Endothelial cell of umbilical vein (primary cell): ENCODE measurements around the gene CAV2. TPM values are rescaled to one million over a fixed set of nuclear protein-coding genes. Genes with fewer than 3 reads are reported as not detected.
A peak's percentile ranks its signal among the peaks of the same experiment; 100 is the strongest.

Experiments used
- BruUV-seq: library from RNA; stranded (reverse); fragments of 400-500 nt; replicated peaks from 2 replicates; lab custom pipeline; 2021; lab: Mats Ljungman, UMichigan
- CTCF ChIA-PET: fragments of 300-600, 350-600 bp; sonication (Branson Sonifier 250); formaldehyde crosslinking; loops from one replicate; lab custom pipeline; 2021; ENCODE audit warnings: antibody characterized with exemption, inconsistent platforms; lab: Charles Lee
- POLR2A ChIA-PET: fragments of 300-600, 350-600 bp; sonication (Branson Sonifier 250); formaldehyde crosslinking; loops from one replicate; lab custom pipeline; 2021; ENCODE audit warnings: antibody characterized with exemption, inconsistent platforms; lab: Charles Lee
- DNase-seq: peaks from one replicate; pipeline ENCODE4 v3.0.0-alpha.2; 2011; ENCODE audit warnings: low read depth, low spot score
- FAIRE-seq: peaks from 2 replicates; lab custom pipeline; 2011; peaks lifted over from hg19 to GRCh38; lab: Jason Lieb, UNC
- H2AFZ ChIP-seq: 2 replicates; pipeline ENCODE4 v1.6.0; 2012; ENCODE audit warnings: low read depth, low read length, control low read depth, inconsistent platforms
- H3K27ac ChIP-seq: 2 replicates; pipeline ENCODE4 v1.5.1; 2011; ENCODE audit warnings: low read depth, mild to moderate bottlenecking, control low read depth, low read length, moderate library complexity; ENCODE audit not compliant: insufficient read depth
- H3K27me3 ChIP-seq, 2 experiments: 2 replicates each; pipeline versions ENCODE4 v1.6.0 to v1.6.1; 2011; ENCODE audit warnings: low read length in 2 of 2, mixed read lengths in 1 of 2; ENCODE audit not compliant: control insufficient read depth in 2 of 2, insufficient read depth in 2 of 2
- H3K36me3 ChIP-seq, 2 experiments: 2 replicates in 1 of 2; 3 replicates in 1 of 2; pipeline ENCODE4 v1.5.1; 2011; ENCODE audit warnings: low read length in 2 of 2, mild to moderate bottlenecking in 1 of 2, moderate library complexity in 1 of 2; ENCODE audit not compliant: control insufficient read depth in 2 of 2, insufficient read depth in 2 of 2; ENCODE audit errors: extremely low read depth in 1 of 2
- H3K4me1 ChIP-seq: 3 replicates; pipeline ENCODE4 v1.5.1; 2011; ENCODE audit warnings: mild to moderate bottlenecking, low read length; ENCODE audit not compliant: control insufficient read depth, insufficient read depth; ENCODE audit errors: extremely low read depth
- H3K4me2 ChIP-seq: 2 replicates; pipeline ENCODE4 v1.6.1; 2011; ENCODE audit warnings: low read length, control low read depth, mixed read lengths; ENCODE audit not compliant: insufficient read depth
- H3K4me3 ChIP-seq, 3 experiments: fragments of 200-600 bp in 1 of 3; sonication (generic), shearing (Covaris generic) in 1 of 3; replicated peaks in 1 of 3; 2 replicates each; pipeline ENCODE4 v1.5.1; 2011 to 2016; ENCODE audit warnings: control low read depth in 3 of 3, low read length in 3 of 3, mild to moderate bottlenecking in 2 of 3, inconsistent platforms in 1 of 3, low read depth in 1 of 3, moderate library complexity in 1 of 3; ENCODE audit not compliant: insufficient read depth in 1 of 3
- H3K79me2 ChIP-seq: 2 replicates; pipeline ENCODE4 v1.6.0; 2012; ENCODE audit warnings: low read length, inconsistent platforms; ENCODE audit not compliant: control insufficient read depth, insufficient read depth
- H3K9ac ChIP-seq: replicated peaks from 2 replicates; pipeline ENCODE3; 2011; ENCODE audit warnings: low read length, control low read depth; ENCODE audit not compliant: insufficient read depth; ENCODE audit errors: extremely low read depth
- H3K9me1 ChIP-seq: replicated peaks from 3 replicates; pipeline ENCODE4 v1.6.0; 2011; ENCODE audit warnings: mild to moderate bottlenecking, low read length; ENCODE audit not compliant: control insufficient read depth, insufficient read depth; ENCODE audit errors: extremely low read depth
- H3K9me3 ChIP-seq: replicated peaks from 2 replicates; pipeline ENCODE4 v1.5.1; 2012; ENCODE audit warnings: low read length, inconsistent platforms; ENCODE audit not compliant: control insufficient read depth, insufficient read depth
- H4K20me1 ChIP-seq: replicated peaks from 2 replicates; pipeline ENCODE3; 2011; ENCODE audit warnings: mild to moderate bottlenecking, low read length; ENCODE audit not compliant: control insufficient read depth, insufficient read depth; ENCODE audit errors: extremely low read depth
- EZH2 ChIP-seq: IDR thresholded peaks from 2 replicates; pipeline ENCODE4 v1.6.1; 2012; ENCODE audit warnings: borderline replicate concordance, low read depth, mild to moderate bottlenecking, moderate library complexity, low read length, inconsistent platforms; ENCODE audit not compliant: severe bottlenecking
- FOS ChIP-seq: IDR thresholded peaks from 2 replicates; pipeline ENCODE4 v1.6.1; 2011; ENCODE audit warnings: mild to moderate bottlenecking, low read length, moderate library complexity, borderline replicate concordance; ENCODE audit not compliant: insufficient read depth
- GATA2 ChIP-seq: IDR thresholded peaks from 2 replicates; pipeline ENCODE4 v1.7.0; 2011; ENCODE audit warnings: low read depth, mild to moderate bottlenecking, moderate library complexity, mixed read lengths, low read length; ENCODE audit not compliant: insufficient read length, insufficient read depth
- JUN ChIP-seq: IDR thresholded peaks from 2 replicates; pipeline ENCODE4 v1.6.1; 2011; ENCODE audit warnings: borderline replicate concordance, low read depth; ENCODE audit not compliant: insufficient read length, insufficient read depth
- MYC ChIP-seq: IDR thresholded peaks from one replicate; pipeline ENCODE4 v1.6.1; 2011; ENCODE audit warnings: mild to moderate bottlenecking, low read depth, low read length
- POLR2A ChIP-seq: IDR thresholded peaks from 2 replicates; pipeline ENCODE4 v1.6.1; 2012; ENCODE audit warnings: low read depth, mild to moderate bottlenecking, control low read depth, low read length
- POLR2AphosphoS5 ChIP-seq: IDR thresholded peaks from 2 replicates; pipeline ENCODE4 v1.6.1; 2012; ENCODE audit warnings: low read depth, mild to moderate bottlenecking, control low read depth, low read length, moderate library complexity; ENCODE audit not compliant: insufficient read depth
- dilution Hi-C: fragments of 300-500 bp; cut with MboI; formaldehyde crosslinking; loops from one replicate; pipeline ENCODE4 v1.15.0; 2019; ENCODE audit warnings: low sequenced_read_pairs; ENCODE audit not compliant: extremely low pct_ligation_motif_present
- intact Hi-C: fragments of 100-400 bp; cut with micrococcal nuclease; formaldehyde crosslinking; loops from one replicate; pipeline ENCODE4 v1.10.0; 2022
- polyA plus RNA-seq, 4 experiments: library from polyadenylated mRNA; depleted of rRNA in 3 of 4; stranded (reverse) in 3 of 4; unstranded in 1 of 4; fragments of >200 nt; gene quantifications; 2 replicates each; pipeline versions ENCODE4 v1.2.1 to v1.2.3, GENCODE V29; 2011 to 2012; ENCODE audit warnings: missing spikeins in 1 of 4
- total RNA-seq: library from RNA; stranded (reverse); gene quantifications from 2 replicates; pipeline ENCODE4 v1.2.3, GENCODE V29; 2021
- TF ChIP-seq, protein P1 (sequence below), 2 donors: IDR thresholded peaks; 1 replicate in 1 of 2; 2 replicates in 1 of 2; pipeline ENCODE4 v1.5.1; 2011; ENCODE audit warnings: low read length in 2 of 2, mild to moderate bottlenecking in 2 of 2, moderate library complexity in 2 of 2, control low read depth in 1 of 2, inconsistent platforms in 1 of 2, low read depth in 1 of 2; ENCODE audit not compliant: insufficient read depth in 1 of 2; ENCODE audit errors: extremely low read depth in 1 of 2
- TF ChIP-seq, protein P2 (sequence below): IDR thresholded peaks from 2 replicates; pipeline ENCODE4 v1.6.1; 2011; ENCODE audit not compliant: insufficient read depth, insufficient read length

CAV2 gene
- total and polyA plus RNA-seq, 2 donors (not counting 3 experiments of a cell fraction or from before 2014, with no cell fraction given): 179 to 327 TPM

DNA sequence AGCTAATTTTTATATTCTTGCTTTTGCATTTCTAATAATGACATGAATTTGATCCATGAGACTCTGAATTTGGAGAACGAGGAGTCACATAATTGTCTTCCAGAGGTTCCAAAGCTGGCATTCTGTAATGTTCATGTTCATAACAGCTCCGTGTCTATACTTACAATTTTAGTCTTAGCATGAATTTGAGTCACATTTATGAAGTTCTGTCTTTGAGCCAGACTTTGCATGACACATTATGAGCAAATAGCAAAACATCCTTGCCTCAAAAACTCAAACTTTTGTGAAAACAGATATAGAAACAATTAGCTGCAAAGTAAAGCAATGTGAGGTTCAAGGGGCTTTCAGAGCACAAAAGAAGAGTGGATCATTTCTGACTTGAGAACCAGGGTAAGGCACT is 44.5 kb upstream of the CAV2 start:
- POLR2A ChIA-PET: no interaction called here
- Histone ChIP-seq H4K20me1 (no peaks in the 10 kb centered on the region), H3K4me1 (peaks cover 12% of the 10 kb centered on the region), H3K9me1 (no peaks in the 10 kb centered on the region), H3K9me3 (no peaks in the 10 kb centered on the region), H3K9ac (no peak overlapping the region), H3K4me2 (peak overlapping the region; percentile 24), H3K4me3 (no peak overlapping the region), H3K27me3 (no peaks in the 10 kb centered on the region), H3K36me3 (no peaks in the 10 kb centered on the region), H2AFZ (peak overlapping the region; percentile 48), H3K79me2 (no peaks in the 10 kb centered on the region), H3K27ac (peak overlapping the region; percentile 10)
- no TSS peak for BruUV-seq
- DNase-seq (peak; percentile 62), FAIRE-seq (peak; percentile 83)
- dilution Hi-C loops (no loop called here), intact Hi-C loops (no loop called here)
- no peak for TF ChIP-seq POLR2A
- no peak for TF ChIP-seq EZH2
- no peak for TF ChIP-seq GATA2
- no peak for TF ChIP-seq JUN
- TF ChIP-seq FOS: peak; percentile 54
- no peak for TF ChIP-seq POLR2AphosphoS5
- CTCF ChIA-PET: interaction anchor here (1.0 to 1.6 kb wide), 5 partner anchors 12 to 72 kb away, joined by 3 to 7 read pairs (median 4); no protein-coding TSS in a partner anchor

DNA sequence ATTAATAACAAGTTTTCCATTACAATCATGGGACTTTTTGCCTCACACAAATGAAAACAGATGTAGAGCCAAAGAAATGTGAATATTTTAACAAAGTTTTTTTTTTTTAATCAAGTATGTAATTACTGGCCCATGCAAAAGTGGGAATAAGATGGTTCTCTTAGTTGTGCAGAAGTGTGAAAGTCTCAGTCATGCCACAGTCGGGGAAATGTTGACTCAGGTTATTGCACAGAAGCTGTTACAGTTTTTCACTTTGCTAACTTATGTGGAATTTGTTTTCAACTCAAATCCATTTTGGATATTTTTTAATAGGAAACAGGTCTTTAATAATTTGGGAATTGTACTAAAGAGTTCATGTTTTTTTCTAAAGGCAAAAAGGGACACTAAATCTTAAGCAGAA is 44.0 kb upstream of the CAV2 start:
- no peaks in the 10 kb centered on the region for H3K79me2 ChIP-seq
- H3K9me3 ChIP-seq: no peaks in the 10 kb centered on the region
- H3K4me1 ChIP-seq: peaks cover 12% of the 10 kb centered on the region
- H3K27me3 ChIP-seq: no peaks in the 10 kb centered on the region
- H3K4me3 ChIP-seq: no peak overlapping the region
- CTCF ChIA-PET: interaction anchor here (1.0 to 1.6 kb wide), 5 partner anchors 13 to 71 kb away, joined by 3 to 7 read pairs (median 4); no protein-coding TSS in a partner anchor
- no peak for FAIRE-seq
- intact Hi-C loops: no loop called here
- no peaks in the 10 kb centered on the region for H4K20me1 ChIP-seq
- TF ChIP-seq EZH2 (no peak), POLR2A (no peak), POLR2AphosphoS5 (no peak), MYC (no peak), FOS (no peak), JUN (no peak)
- TF ChIP-seq, protein P1, sequence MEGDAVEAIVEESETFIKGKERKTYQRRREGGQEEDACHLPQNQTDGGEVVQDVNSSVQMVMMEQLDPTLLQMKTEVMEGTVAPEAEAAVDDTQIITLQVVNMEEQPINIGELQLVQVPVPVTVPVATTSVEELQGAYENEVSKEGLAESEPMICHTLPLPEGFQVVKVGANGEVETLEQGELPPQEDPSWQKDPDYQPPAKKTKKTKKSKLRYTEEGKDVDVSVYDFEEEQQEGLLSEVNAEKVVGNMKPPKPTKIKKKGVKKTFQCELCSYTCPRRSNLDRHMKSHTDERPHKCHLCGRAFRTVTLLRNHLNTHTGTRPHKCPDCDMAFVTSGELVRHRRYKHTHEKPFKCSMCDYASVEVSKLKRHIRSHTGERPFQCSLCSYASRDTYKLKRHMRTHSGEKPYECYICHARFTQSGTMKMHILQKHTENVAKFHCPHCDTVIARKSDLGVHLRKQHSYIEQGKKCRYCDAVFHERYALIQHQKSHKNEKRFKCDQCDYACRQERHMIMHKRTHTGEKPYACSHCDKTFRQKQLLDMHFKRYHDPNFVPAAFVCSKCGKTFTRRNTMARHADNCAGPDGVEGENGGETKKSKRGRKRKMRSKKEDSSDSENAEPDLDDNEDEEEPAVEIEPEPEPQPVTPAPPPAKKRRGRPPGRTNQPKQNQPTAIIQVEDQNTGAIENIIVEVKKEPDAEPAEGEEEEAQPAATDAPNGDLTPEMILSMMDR (IDR thresholded peaks at IDR 0.05; ENCODE audit: extremely low read depth in 1 of 2, insufficient read depth in 1 of 2, low read depth in 1 of 2, low read length in 2 of 2): no peak
- TF ChIP-seq, protein P2, sequence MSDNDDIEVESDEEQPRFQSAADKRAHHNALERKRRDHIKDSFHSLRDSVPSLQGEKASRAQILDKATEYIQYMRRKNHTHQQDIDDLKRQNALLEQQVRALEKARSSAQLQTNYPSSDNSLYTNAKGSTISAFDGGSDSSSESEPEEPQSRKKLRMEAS: no peak
- H3K36me3 ChIP-seq: no peaks in the 10 kb centered on the region
- no peak overlapping the region for H3K9ac ChIP-seq
- H3K4me2 ChIP-seq: no peak overlapping the region
- BruUV-seq: no TSS peak
- dilution Hi-C loops: no loop called here
- H2AFZ ChIP-seq: no peak overlapping the region
- no peaks in the 10 kb centered on the region for H3K9me1 ChIP-seq
- DNase-seq: no peak
- no peak overlapping the region for H3K27ac ChIP-seq
- POLR2A ChIA-PET: no interaction called here
